GM12878 (cell line): ENCODE data around the gene ADAMTS3. TPM values are rescaled to one million over a fixed set of nuclear protein-coding genes. Genes with fewer than 3 reads are reported as not detected.

ENCODE experiments used
- ATAC-seq: fragments of 200-7000 bp; cut with Tn5 transposase; 3 replicates; pipeline ENCODE4 v1.9.1; 2020; ENCODE audit warnings: mild to moderate bottlenecking, moderate library complexity
- BruUV-seq: library from RNA; stranded (reverse); fragments of 400-500 nt; replicated peaks from 2 replicates; lab custom pipeline; 2021; lab: Mats Ljungman, UMichigan
- CTCF ChIA-PET: fragments of 300-600 bp; sonication (Branson Sonifier 250); formaldehyde crosslinking; extraction: SDS; loops from one replicate; lab custom pipeline; 2021; ENCODE audit warnings: inconsistent platforms; lab: Yijun Ruan, JAX
- POLR2A ChIA-PET: fragments of 350-600 bp; formaldehyde crosslinking; extraction: SDS; loops from one replicate; lab custom pipeline; 2021; ENCODE audit warnings: inconsistent platforms; lab: Charles Lee
- RAD21 ChIA-PET: fragments of 300-600 bp; sonication (Branson Sonifier 250); formaldehyde crosslinking; loops from one replicate; lab custom pipeline; 2023; ENCODE audit warnings: antibody characterized with exemption; ENCODE audit not compliant: unreplicated experiment; lab: Charles Lee
- SMC1A ChIA-PET: fragments of 300-600 bp; sonication (Branson Sonifier 250); formaldehyde crosslinking; loops from one replicate; lab custom pipeline; 2023; ENCODE audit not compliant: unreplicated experiment, uncharacterized antibody; lab: Charles Lee
- DNase-seq: peaks from one replicate; pipeline ENCODE4 v3.0.0-alpha.2; 2011; ENCODE audit warnings: low read depth, low spot score
- FAIRE-seq: peaks from 3 replicates; lab custom pipeline; 2011; peaks lifted over from hg19 to GRCh38; lab: Jason Lieb, UNC
- H2AFZ ChIP-seq: 2 replicates; pipeline ENCODE4 v1.6.0; 2011; ENCODE audit warnings: low read depth, low read length, control low read depth; ENCODE audit not compliant: control insufficient read depth
- H3K27ac ChIP-seq: 2 replicates; pipeline ENCODE4 v1.5.1; 2011; ENCODE audit warnings: control low read depth; ENCODE audit not compliant: control insufficient read depth, insufficient read depth
- H3K27me3 ChIP-seq, 2 experiments: replicated peaks in 1 of 2; 2 replicates each; pipeline versions ENCODE4 v1.6.0 to v1.6.1; 2011; ENCODE audit warnings: low read length in 1 of 2; ENCODE audit not compliant: control insufficient read depth in 2 of 2, insufficient read depth in 2 of 2
- H3K36me3 ChIP-seq, 2 experiments: 2 replicates each; pipeline ENCODE4 v1.5.1; 2011; ENCODE audit warnings: low read length in 1 of 2; ENCODE audit not compliant: control insufficient read depth in 2 of 2, insufficient read depth in 2 of 2
- H3K4me1 ChIP-seq: 2 replicates; pipeline ENCODE4 v1.6.1; 2011; ENCODE audit warnings: mild to moderate bottlenecking, low read length, moderate library complexity, mixed read lengths; ENCODE audit not compliant: control insufficient read depth, insufficient read depth
- H3K4me2 ChIP-seq: 2 replicates; pipeline ENCODE4 v1.6.0; 2011; ENCODE audit warnings: control low read depth; ENCODE audit not compliant: control insufficient read depth, insufficient read depth
- H3K4me3 ChIP-seq: fragments of 200-600 bp; sonication (generic); 2 replicates; pipeline ENCODE4 v1.5.1; 2016
- H3K79me2 ChIP-seq: 2 replicates; pipeline ENCODE4 v1.6.0; 2011; ENCODE audit warnings: low read length; ENCODE audit not compliant: control insufficient read depth, insufficient read depth
- H3K9ac ChIP-seq: 2 replicates; pipeline ENCODE4 v1.8.0; 2011; ENCODE audit warnings: low read length, control low read depth, mixed read lengths; ENCODE audit not compliant: control insufficient read depth, insufficient read depth
- H3K9me3 ChIP-seq: replicated peaks from 3 replicates; pipeline ENCODE4 v1.5.1; 2011; ENCODE audit warnings: mild to moderate bottlenecking, low read length; ENCODE audit not compliant: control insufficient read depth, insufficient read depth
- H4K20me1 ChIP-seq: 2 replicates; pipeline ENCODE4 v1.6.0; 2011; ENCODE audit not compliant: control insufficient read depth, insufficient read depth
- BMI1 ChIP-seq: fragments of 450-650 bp; IDR thresholded peaks from 2 replicates; pipeline ENCODE4 v1.6.1; 2016; ENCODE audit warnings: mild to moderate bottlenecking, moderate library complexity, borderline replicate concordance
- CREB1 ChIP-seq: IDR thresholded peaks from 2 replicates; pipeline ENCODE4 v1.6.1; 2012; ENCODE audit warnings: low read depth, mild to moderate bottlenecking, inconsistent platforms
- EP300 ChIP-seq, 2 experiments: fragments of 150-350 bp in 1 of 2; IDR thresholded peaks; 2 replicates each; pipeline ENCODE4 v1.6.1; 2011 to 2012; ENCODE audit warnings: low read depth in 2 of 2, low read length in 2 of 2, borderline replicate concordance in 1 of 2, improper control_type of control experiment in 1 of 2, inconsistent platforms in 1 of 2; ENCODE audit not compliant: control insufficient read depth in 1 of 2
- EZH2 ChIP-seq: IDR thresholded peaks from 2 replicates; pipeline ENCODE4 v1.6.1; 2012; ENCODE audit warnings: low read depth, mild to moderate bottlenecking, control low read depth, inconsistent platforms, low read length, borderline replicate concordance; ENCODE audit not compliant: control insufficient read depth
- LARP7 ChIP-seq: fragments of 450-650 bp; IDR thresholded peaks from 2 replicates; pipeline ENCODE4 v1.6.1; 2017; ENCODE audit warnings: mild to moderate bottlenecking
- NFXL1 ChIP-seq: fragments of 450-650 bp; IDR thresholded peaks from 2 replicates; pipeline ENCODE4 v1.6.1; 2017; ENCODE audit warnings: antibody characterized with exemption, mild to moderate bottlenecking, borderline replicate concordance
- POU2F2 ChIP-seq: IDR thresholded peaks from 3 replicates; pipeline ENCODE4 v1.6.1; 2011; ENCODE audit warnings: low read depth, mild to moderate bottlenecking, low read length, borderline replicate concordance
- SMARCA5 ChIP-seq: fragments of 450-650 bp; IDR thresholded peaks from 2 replicates; pipeline ENCODE4 v1.6.1; 2017; ENCODE audit warnings: mild to moderate bottlenecking
- ZBTB40 ChIP-seq: fragments of 450-650 bp; IDR thresholded peaks from 2 replicates; pipeline ENCODE4 v1.6.1; 2016; ENCODE audit warnings: mild to moderate bottlenecking, moderate library complexity, borderline replicate concordance
- ZNF207 ChIP-seq: fragments of 450-650 bp; IDR thresholded peaks from 2 replicates; pipeline ENCODE4 v1.6.1; 2014; ENCODE audit warnings: antibody characterized with exemption, mild to moderate bottlenecking, borderline replicate concordance
- WGBS: methylation state at CpG from one replicate; pipeline ENCODE4 v1.1.6; 2016; ENCODE audit warnings: low lambda C conversion rate; ENCODE audit not compliant: insufficient replicate concordance, insufficient coverage; ENCODE audit errors: missing lambda C conversion rate; 5-methylcytosine and 5-hydroxymethylcytosine counted together
- in situ Hi-C: fragments of 300-500 bp; cut with MboI; formaldehyde crosslinking; loops from 9 replicates; pipeline ENCODE4 v1.14.3; 2018; ENCODE audit warnings: mixed read lengths
- intact Hi-C: fragments of 100-400 bp; cut with micrococcal nuclease; formaldehyde crosslinking; loops from one replicate; pipeline ENCODE4 v1.14.2; 2022; ENCODE audit not compliant: unreplicated experiment
- polyA plus RNA-seq, 11 experiments: library from polyadenylated mRNA; depleted of rRNA in 4 of 11; unstranded in 6 of 11; stranded (reverse) in 5 of 11; fragments of >200 nt; fragmentation: Nextera tagmentation in 4 of 11; fragmentation: Illumina TruSeq in 1 of 11; extraction: Ambion mirVana in 4 of 11; extraction: Trizol in 1 of 11; gene quantifications; 1 replicate in 1 of 11; 2 replicates in 10 of 11; pipeline versions ENCODE4 v1.2.1 to v1.2.3, GENCODE V29; 2011 to 2016; ENCODE audit warnings: inconsistent platforms in 2 of 11, missing spikeins in 2 of 11, low read depth in 1 of 11
- total RNA-seq, 4 experiments: library from RNA; depleted of rRNA in 3 of 4; stranded (reverse); fragments of >200 nt in 3 of 4; fragmentation: Illumina TruSeq in 1 of 4; extraction: Trizol in 1 of 4; gene quantifications; 2 replicates each; pipeline versions ENCODE4 v1.2.1 to v1.2.3, GENCODE V29; 2013 to 2021
- TF ChIP-seq, protein P1 (sequence below): fragments of 450-650 bp; conservative IDR thresholded peaks from 2 replicates; pipeline ENCODE4 v1.6.1; 2017; ENCODE audit warnings: mild to moderate bottlenecking, moderate library complexity

Gene ADAMTS3
- total and polyA plus RNA-seq, 10 of the 15 experiments (the other 5 are each of a cell fraction or from before 2014, with no cell fraction given), result under 0.01 to 0.07 (median 0.02) TPM; not detected in 6

- TF ChIP-seq NFXL1, result no peak
Measured at GRCh38 chr4:72500214-72500613, 68.8 kb downstream of the ADAMTS3 start (continued).

GRCh38 chr4:72496119-72496518 lies 72.9 kb downstream of the ADAMTS3 start:
- no peaks in the 10 kb centered on the region for H3K27me3 ChIP-seq
- in situ Hi-C loops, result no loop called here
- no peaks in the 10 kb centered on the region for H4K20me1 ChIP-seq
- no peak overlapping the region for H3K4me2 ChIP-seq
- intact Hi-C loops, result no loop called here
- ChIA-PET RAD21 (no interaction called here), POLR2A (no interaction called here), SMC1A (interaction anchor here (1.1 to 1.5 kb wide), 2 partner anchors 8 to 33 kb away, joined by 3 read pairs; no protein-coding TSS in a partner anchor), CTCF (interaction anchor here (1.7 kb wide), 1 partner anchor 9 kb away, joined by 6 read pairs; no protein-coding TSS in a partner anchor)
- H3K4me3 ChIP-seq, result no peak overlapping the region
- WGBS, result 0% methylated on average over 1 of the region's 1 CpG
- H2AFZ ChIP-seq, result no peak overlapping the region
- FAIRE-seq (no peak), ATAC-seq (no peak), DNase-seq (no peak)
- no peaks in the 10 kb centered on the region for H3K79me2 ChIP-seq
- H3K4me1 ChIP-seq, result no peaks in the 10 kb centered on the region
- TF ChIP-seq LARP7 (no peak), CREB1 (no peak), EP300 (IDR thresholded peaks at IDR 0.05; ENCODE audit: borderline replicate concordance in 1 of 2, control insufficient read depth in 1 of 2, low read depth in 2 of 2, low read length in 2 of 2) (no peak), BMI1 (no peak), ZBTB40 (no peak), SMARCA5 (no peak), ZNF207 (no peak), POU2F2 (no peak), EZH2 (no peak)
- TF ChIP-seq, protein P1, sequence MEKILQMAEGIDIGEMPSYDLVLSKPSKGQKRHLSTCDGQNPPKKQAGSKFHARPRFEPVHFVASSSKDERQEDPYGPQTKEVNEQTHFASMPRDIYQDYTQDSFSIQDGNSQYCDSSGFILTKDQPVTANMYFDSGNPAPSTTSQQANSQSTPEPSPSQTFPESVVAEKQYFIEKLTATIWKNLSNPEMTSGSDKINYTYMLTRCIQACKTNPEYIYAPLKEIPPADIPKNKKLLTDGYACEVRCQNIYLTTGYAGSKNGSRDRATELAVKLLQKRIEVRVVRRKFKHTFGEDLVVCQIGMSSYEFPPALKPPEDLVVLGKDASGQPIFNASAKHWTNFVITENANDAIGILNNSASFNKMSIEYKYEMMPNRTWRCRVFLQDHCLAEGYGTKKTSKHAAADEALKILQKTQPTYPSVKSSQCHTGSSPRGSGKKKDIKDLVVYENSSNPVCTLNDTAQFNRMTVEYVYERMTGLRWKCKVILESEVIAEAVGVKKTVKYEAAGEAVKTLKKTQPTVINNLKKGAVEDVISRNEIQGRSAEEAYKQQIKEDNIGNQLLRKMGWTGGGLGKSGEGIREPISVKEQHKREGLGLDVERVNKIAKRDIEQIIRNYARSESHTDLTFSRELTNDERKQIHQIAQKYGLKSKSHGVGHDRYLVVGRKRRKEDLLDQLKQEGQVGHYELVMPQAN, result no peak
- no peaks in the 10 kb centered on the region for H3K9me3 ChIP-seq
- no peak overlapping the region for H3K27ac ChIP-seq
- no TSS peak for BruUV-seq
- no peaks in the 10 kb centered on the region for H3K36me3 ChIP-seq
- H3K9ac ChIP-seq, result no peak overlapping the region
